Fibroblast of pulmonary artery (primary cell): ENCODE measurements around the gene ARL10.
"Not testable (repeated sequence)": the region's sequence is repeated elsewhere in the genome, so short reads cannot be mapped to it uniquely, and the experiment has no call there.

Experiments
- DNase-seq: peaks from one replicate; pipeline ENCODE4 v3.0.0-alpha.2; 2010; ENCODE audit warnings: low read depth
- H3K4me3 ChIP-seq: replicated peaks from 2 replicates; pipeline ENCODE4 v1.5.1; 2011; ENCODE audit warnings: low read depth, mild to moderate bottlenecking, control low read depth, low read length, moderate library complexity
- TF ChIP-seq, protein P1 (sequence below): IDR thresholded peaks from 2 replicates; pipeline ENCODE4 v1.5.1; 2011; ENCODE audit warnings: mild to moderate bottlenecking, control low read depth, low read length, inconsistent platforms; ENCODE audit errors: missing control alignments

The ARL10 gene

GRCh38 chr5:176405656-176406435 is 40.6 kb downstream of the ARL10 start:
- TF ChIP-seq, protein P1, sequence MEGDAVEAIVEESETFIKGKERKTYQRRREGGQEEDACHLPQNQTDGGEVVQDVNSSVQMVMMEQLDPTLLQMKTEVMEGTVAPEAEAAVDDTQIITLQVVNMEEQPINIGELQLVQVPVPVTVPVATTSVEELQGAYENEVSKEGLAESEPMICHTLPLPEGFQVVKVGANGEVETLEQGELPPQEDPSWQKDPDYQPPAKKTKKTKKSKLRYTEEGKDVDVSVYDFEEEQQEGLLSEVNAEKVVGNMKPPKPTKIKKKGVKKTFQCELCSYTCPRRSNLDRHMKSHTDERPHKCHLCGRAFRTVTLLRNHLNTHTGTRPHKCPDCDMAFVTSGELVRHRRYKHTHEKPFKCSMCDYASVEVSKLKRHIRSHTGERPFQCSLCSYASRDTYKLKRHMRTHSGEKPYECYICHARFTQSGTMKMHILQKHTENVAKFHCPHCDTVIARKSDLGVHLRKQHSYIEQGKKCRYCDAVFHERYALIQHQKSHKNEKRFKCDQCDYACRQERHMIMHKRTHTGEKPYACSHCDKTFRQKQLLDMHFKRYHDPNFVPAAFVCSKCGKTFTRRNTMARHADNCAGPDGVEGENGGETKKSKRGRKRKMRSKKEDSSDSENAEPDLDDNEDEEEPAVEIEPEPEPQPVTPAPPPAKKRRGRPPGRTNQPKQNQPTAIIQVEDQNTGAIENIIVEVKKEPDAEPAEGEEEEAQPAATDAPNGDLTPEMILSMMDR, result no peak
- H3K4me3 ChIP-seq, result no peak overlapping the region
- DNase-seq, result no peak

DNA sequence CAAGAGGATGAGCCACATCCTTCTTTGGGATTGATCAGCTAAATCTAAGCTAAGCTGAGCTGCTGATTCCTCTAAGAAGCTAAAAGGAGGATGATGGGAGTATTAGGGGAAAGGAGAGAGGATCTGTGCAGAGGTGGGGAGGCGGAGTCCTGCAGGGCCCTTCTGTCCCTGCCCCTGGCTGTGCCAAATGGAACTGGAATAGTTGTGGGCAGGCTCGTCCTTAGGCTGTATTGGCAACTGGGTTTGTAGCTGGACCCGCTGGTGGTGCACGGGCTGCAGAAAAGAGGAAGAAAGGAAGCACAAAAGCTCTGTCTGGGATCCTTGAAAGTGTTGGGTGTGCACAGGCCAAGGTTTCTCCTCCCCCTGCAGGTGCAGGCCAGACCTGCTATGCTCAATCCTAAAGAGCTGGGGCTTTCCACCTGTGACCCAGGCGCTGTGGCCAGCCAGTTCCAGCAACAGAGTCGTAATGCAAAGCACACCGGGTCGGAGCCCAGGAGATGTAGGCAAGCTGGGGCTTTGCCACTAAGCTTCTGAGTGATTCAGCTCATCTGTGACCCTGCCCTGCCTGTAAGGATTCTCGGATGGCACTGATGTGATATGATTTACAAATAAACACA is 41.3 kb downstream of the ARL10 start:
- no peak for DNase-seq
- TF ChIP-seq, protein P1, result no peak
- no peak overlapping the region for H3K4me3 ChIP-seq

DNA sequence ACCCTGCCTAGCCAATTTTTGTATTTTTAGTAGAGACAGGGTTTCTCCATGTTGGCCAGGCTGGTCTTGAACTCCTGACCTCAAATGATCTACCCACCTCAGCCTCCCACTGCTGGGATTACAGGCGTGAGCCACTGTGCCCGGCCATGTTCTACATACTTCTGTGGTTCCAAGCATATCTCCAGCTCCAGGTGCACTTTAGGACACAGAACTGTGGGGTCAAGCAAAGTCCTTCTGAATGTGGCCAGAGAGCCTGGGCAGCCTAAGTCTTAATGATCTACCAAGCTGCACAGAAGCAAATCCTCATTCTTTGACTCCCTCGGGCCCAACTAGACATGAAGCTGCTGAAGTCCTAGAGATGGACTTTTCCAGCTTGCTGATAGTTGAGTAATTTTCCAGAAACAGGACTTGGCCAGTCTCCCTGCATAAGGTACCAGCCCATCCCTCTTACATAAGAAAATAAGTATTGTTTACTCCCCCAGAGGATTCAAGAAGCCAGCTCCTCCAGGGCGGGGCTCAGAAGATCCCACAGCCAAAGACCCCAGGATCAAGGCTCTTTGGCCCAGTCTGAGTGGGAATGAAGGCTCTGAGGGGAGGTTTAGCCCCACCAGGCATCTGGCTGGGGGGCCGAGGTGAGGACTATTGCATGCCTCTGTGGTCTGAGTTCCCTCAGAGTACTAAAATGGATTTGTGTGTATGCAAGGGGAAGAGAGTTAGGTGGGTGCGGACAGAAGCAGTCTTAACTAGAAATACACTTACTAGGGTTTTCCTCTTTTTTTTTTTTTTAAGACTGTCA is 42.4 kb downstream of the ARL10 start:
- TF ChIP-seq, protein P1, result no peak
- H3K4me3 ChIP-seq, result no peak overlapping the region
- DNase-seq, result peak; percentile 25

DNA sequence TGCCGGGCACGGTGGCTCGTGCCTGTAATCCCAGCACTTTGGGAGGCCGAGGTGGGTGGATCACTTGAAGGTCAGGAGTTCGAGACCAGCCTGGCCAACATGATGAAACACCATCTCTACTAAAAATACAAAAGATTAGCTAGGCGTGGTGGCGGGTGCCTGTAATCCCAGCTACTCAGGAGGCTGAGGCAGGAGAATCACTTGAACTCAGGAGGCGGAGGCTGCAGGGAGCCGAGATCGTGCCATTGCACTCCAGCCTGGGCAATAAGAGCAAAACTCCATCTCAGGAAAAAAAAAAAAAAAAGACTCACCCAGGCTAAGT is 42.9 kb downstream of the ARL10 start:
- H3K4me3 ChIP-seq, DNase-seq: not testable (repeated sequence)

DNA sequence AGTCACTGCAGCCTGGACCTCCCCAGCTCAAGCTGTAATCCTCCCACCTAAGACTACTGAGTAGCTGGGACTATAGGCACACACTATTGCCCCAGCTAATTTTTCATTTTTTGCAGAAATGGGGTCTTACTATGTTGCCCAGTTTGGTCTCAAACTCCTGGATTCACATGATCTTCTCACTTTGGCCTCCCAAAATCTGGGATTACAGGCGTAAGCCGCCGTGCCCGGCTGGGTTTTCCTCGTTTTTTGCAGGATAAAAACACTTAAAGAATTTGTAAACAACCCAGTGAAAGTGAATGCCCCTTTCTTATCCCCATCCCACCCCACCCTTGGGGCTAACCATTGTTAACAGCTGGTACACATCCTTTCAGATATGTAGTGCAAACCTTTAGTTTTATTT is 43.3 kb downstream of the ARL10 start:
- TF ChIP-seq, protein P1, result no peak
- DNase-seq, result no peak
- H3K4me3 ChIP-seq, result no peak overlapping the region

DNA sequence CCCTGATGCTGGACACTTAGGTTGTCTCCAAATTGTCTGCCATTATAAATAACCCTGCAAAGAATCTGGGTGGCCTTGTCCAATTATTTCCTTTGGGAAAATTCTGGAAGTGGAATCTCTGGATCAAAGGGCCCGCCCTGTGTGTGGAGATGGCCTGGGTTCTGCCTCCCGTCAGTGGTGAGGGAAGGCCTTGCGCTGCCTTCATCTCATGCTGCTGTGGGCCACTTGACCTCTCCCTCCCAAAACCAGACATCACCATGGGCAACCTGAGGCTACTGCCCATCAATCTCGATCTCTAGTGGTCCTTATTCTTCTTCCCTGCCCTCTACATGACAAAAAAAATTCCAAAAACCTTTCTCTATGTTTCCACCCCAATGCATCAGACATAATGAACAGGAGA is 44.5 kb downstream of the ARL10 start:
- TF ChIP-seq, protein P1, result no peak
- DNase-seq, result no peak
- H3K4me3 ChIP-seq, result no peak overlapping the region

DNA sequence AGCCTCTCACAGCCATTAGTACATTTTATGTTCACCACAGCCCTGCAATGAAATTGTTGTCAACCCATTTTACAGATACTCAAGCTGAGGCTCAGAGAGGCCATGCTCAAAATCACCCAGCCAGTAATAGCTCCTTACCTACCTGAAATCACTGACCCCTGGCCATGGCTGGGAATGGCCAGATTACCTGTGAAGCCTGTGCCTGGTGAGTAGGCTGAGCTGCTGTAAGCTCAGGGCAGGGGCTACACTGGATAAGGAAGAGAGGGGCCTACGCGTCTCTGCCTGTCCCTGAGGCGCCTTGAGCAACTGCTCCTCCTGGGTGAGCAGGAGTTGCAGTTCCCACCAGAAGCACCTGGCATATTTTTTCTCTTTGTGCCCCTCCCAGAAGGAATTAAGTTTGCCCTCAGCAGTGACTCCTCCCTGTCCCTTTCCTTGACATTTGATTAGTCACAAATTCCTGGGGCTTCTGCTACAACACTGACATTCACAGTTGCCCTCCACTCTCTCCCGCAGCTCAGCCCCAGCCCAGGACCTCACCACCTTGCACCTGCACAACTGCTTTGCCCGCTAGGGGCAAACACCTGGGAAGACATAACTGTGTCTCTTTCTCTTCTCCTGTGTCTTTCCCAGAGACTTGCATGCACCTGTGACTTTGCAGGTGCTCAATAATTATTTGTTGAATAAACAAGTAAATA is 45.3 kb downstream of the ARL10 start:
- TF ChIP-seq, protein P1, result no peak
- no peak for DNase-seq

More for the DNA sequence above, 45.3 kb downstream of the ARL10 start:
- no peak overlapping the region for H3K4me3 ChIP-seq
